DOHH2 (cell line): ENCODE data around the gene TRAP1.

ENCODE experiments used
- CTCF ChIP-seq: fragments of 200-600 bp; sonication (generic); IDR thresholded peaks from one replicate; pipeline ENCODE4 v1.5.1; 2014; ENCODE audit warnings: antibody characterized with exemption, mild to moderate bottlenecking, low read depth, low read length; ENCODE audit not compliant: poor library complexity, severe bottlenecking
- EZH2phosphoT487 ChIP-seq: fragments of 200-600 bp; sonication (generic); IDR thresholded peaks from 2 replicates; pipeline ENCODE4 v1.6.1; 2017; ENCODE audit warnings: borderline replicate concordance, mild to moderate bottlenecking, antibody characterized with exemption, low read length, moderate library complexity, mixed read lengths

- TF ChIP-seq CTCF, result no peak
- TF ChIP-seq EZH2phosphoT487, result no peak
Measured at GRCh38 chr16:3664187-3664896, 53.0 kb downstream of the TRAP1 start.
